GM19395 (cell line): ENCODE data around the gene RAB3D.
A peak's percentile ranks its signal among the peaks of the same experiment; 100 is the strongest.
"Not testable (repeated sequence)": the region's sequence is repeated elsewhere in the genome, so short reads cannot be mapped to it uniquely, and the experiment has no call there.

ENCODE experiments used
- ATAC-seq: cut with Tn5 transposase; IDR thresholded peaks from one replicate; pipeline ENCODE4 v1.9.1; 2021; ENCODE audit warnings: mild to moderate bottlenecking, moderate library complexity; ENCODE audit not compliant: unreplicated experiment

RAB3D gene

GRCh38 chr19:11340099-11340467, 626 bp upstream of the RAB3D start:
- not testable (repeated sequence) for ATAC-seq

GRCh38 chr19:11338569-11339253, 746 bp downstream of the RAB3D start:
- ATAC-seq: no peak

- ATAC-seq: no peak
Measured at GRCh38 chr19:11338121-11338520, 1.3 kb downstream of the RAB3D start.

GRCh38 chr19:11337080-11337479, 2.4 kb downstream of the RAB3D start:
- no peak for ATAC-seq

GRCh38 chr19:11335449-11336146, 3.9 kb downstream of the RAB3D start:
- ATAC-seq: no peak

GRCh38 chr19:11333838-11334237, 5.6 kb downstream of the RAB3D start:
- ATAC-seq: not testable (repeated sequence)

- no peak for ATAC-seq
Measured at GRCh38 chr19:11332822-11333221, 6.6 kb downstream of the RAB3D start.

- ATAC-seq: no peak
Measured at GRCh38 chr19:11331502-11331901, 8.0 kb downstream of the RAB3D start.

GRCh38 chr19:11330127-11330526, 9.3 kb downstream of the RAB3D start:
- no peak for ATAC-seq

GRCh38 chr19:11325544-11325943, 13.9 kb downstream of the RAB3D start:
- ATAC-seq: no peak

- ATAC-seq: no peak
Measured at GRCh38 chr19:11324748-11325389, 14.6 kb downstream of the RAB3D start.

GRCh38 chr19:11324079-11324661, 15.3 kb downstream of the RAB3D start:
- peak; percentile 56 for ATAC-seq

- peak; percentile 25 for ATAC-seq
Measured at GRCh38 chr19:11323601-11324078, 15.8 kb downstream of the RAB3D start.

GRCh38 chr19:11322269-11323024, 17.0 kb downstream of the RAB3D start:
- no peak for ATAC-seq

GRCh38 chr19:11321191-11322126, 18.0 kb downstream of the RAB3D start:
- no peak for ATAC-seq

GRCh38 chr19:11320278-11320995, 19.0 kb downstream of the RAB3D start:
- not testable (repeated sequence) for ATAC-seq

- ATAC-seq: no peak
Measured at GRCh38 chr19:11306337-11306736, 33.1 kb downstream of the RAB3D start.

GRCh38 chr19:11304936-11305335, 34.5 kb downstream of the RAB3D start:
- no peak for ATAC-seq

- no peak for ATAC-seq
Measured at GRCh38 chr19:11300811-11301120, 38.7 kb downstream of the RAB3D start.
